ENCODE data around the gene NANS.

- TF ChIP-seq ESRRG (CRISPR knock-in tag; IDR thresholded peaks at IDR 0.05) (no peak), ZFP3 (CRISPR knock-in tag; IDR thresholded peaks at IDR 0.05) (no peak), ARNTL (CRISPR knock-in tag; IDR thresholded peaks at IDR 0.05; ENCODE audit: borderline replicate concordance, low read depth) (no peak), PPARA (CRISPR knock-in tag; IDR thresholded peaks at IDR 0.05; ENCODE audit: borderline replicate concordance) (no peak), RARB (CRISPR knock-in tag; IDR thresholded peaks at IDR 0.05) (no peak), SNAI2 (CRISPR knock-in tag; IDR thresholded peaks at IDR 0.05) (no peak), ZNF8 (CRISPR knock-in tag; IDR thresholded peaks at IDR 0.05) (no peak), BACH2 (CRISPR knock-in tag; IDR thresholded peaks at IDR 0.05; ENCODE audit: borderline replicate concordance) (no peak)
- TF ChIP-seq, protein P1, sequence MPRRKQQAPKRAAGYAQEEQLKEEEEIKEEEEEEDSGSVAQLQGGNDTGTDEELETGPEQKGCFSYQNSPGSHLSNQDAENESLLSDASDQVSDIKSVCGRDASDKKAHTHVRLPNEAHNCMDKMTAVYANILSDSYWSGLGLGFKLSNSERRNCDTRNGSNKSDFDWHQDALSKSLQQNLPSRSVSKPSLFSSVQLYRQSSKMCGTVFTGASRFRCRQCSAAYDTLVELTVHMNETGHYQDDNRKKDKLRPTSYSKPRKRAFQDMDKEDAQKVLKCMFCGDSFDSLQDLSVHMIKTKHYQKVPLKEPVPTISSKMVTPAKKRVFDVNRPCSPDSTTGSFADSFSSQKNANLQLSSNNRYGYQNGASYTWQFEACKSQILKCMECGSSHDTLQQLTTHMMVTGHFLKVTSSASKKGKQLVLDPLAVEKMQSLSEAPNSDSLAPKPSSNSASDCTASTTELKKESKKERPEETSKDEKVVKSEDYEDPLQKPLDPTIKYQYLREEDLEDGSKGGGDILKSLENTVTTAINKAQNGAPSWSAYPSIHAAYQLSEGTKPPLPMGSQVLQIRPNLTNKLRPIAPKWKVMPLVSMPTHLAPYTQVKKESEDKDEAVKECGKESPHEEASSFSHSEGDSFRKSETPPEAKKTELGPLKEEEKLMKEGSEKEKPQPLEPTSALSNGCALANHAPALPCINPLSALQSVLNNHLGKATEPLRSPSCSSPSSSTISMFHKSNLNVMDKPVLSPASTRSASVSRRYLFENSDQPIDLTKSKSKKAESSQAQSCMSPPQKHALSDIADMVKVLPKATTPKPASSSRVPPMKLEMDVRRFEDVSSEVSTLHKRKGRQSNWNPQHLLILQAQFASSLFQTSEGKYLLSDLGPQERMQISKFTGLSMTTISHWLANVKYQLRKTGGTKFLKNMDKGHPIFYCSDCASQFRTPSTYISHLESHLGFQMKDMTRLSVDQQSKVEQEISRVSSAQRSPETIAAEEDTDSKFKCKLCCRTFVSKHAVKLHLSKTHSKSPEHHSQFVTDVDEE (CRISPR knock-in tag; IDR thresholded peaks at IDR 0.05): no peak
- TF ChIP-seq, protein P2, sequence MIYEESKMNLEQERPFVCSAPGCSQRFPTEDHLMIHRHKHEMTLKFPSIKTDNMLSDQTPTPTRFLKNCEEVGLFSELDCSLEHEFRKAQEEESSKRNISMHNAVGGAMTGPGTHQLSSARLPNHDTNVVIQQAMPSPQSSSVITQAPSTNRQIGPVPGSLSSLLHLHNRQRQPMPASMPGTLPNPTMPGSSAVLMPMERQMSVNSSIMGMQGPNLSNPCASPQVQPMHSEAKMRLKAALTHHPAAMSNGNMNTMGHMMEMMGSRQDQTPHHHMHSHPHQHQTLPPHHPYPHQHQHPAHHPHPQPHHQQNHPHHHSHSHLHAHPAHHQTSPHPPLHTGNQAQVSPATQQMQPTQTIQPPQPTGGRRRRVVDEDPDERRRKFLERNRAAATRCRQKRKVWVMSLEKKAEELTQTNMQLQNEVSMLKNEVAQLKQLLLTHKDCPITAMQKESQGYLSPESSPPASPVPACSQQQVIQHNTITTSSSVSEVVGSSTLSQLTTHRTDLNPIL (CRISPR knock-in tag; IDR thresholded peaks at IDR 0.05; ENCODE audit: low read depth): no peak
- TF ChIP-seq, protein P3, sequence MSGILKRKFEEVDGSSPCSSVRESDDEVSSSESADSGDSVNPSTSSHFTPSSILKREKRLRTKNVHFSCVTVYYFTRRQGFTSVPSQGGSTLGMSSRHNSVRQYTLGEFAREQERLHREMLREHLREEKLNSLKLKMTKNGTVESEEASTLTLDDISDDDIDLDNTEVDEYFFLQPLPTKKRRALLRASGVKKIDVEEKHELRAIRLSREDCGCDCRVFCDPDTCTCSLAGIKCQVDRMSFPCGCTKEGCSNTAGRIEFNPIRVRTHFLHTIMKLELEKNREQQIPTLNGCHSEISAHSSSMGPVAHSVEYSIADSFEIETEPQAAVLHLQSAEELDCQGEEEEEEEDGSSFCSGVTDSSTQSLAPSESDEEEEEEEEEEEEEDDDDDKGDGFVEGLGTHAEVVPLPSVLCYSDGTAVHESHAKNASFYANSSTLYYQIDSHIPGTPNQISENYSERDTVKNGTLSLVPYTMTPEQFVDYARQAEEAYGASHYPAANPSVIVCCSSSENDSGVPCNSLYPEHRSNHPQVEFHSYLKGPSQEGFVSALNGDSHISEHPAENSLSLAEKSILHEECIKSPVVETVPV (CRISPR knock-in tag; IDR thresholded peaks at IDR 0.05): no peak
These were observed 52.0 kb downstream of the NANS start for GRCh38 chr9:98108531-98109031.
